PFSK-1 (cell line): ENCODE results near the gene FUT9.

ENCODE experiments used
- FOXP2 ChIP-seq: optimal IDR thresholded peaks from 2 replicates; pipeline ENCODE3; 2011; ENCODE audit warnings: borderline replicate concordance, control low read depth, inconsistent platforms; ENCODE audit not compliant: insufficient read depth; ENCODE audit errors: extremely low read length, extremely low read depth
- POLR2AphosphoS5 ChIP-seq: IDR thresholded peaks from 2 replicates; pipeline ENCODE4 v1.6.1; 2012; ENCODE audit warnings: low read depth, mild to moderate bottlenecking, control low read depth, low read length, moderate library complexity
- SIN3A ChIP-seq: IDR thresholded peaks from 2 replicates; pipeline ENCODE4 v1.6.1; 2012; ENCODE audit warnings: mild to moderate bottlenecking, low read length, moderate library complexity, borderline replicate concordance; ENCODE audit not compliant: insufficient read depth
- TAF1 ChIP-seq: IDR thresholded peaks from 2 replicates; pipeline ENCODE4 v1.6.1; 2012; ENCODE audit warnings: low read length, control low read depth, borderline replicate concordance; ENCODE audit not compliant: insufficient read depth
- TF ChIP-seq, protein P1 (sequence below), 2 experiments: IDR thresholded peaks; 2 replicates each; pipeline versions ENCODE4 v1.6.1 to v1.8.0; 2011 to 2012; ENCODE audit warnings: low read depth in 2 of 2, low read length in 2 of 2, control low read depth in 1 of 2, inconsistent platforms in 1 of 2, mild to moderate bottlenecking in 1 of 2, moderate library complexity in 1 of 2; ENCODE audit not compliant: insufficient read depth in 1 of 2

The FUT9 gene

DNA sequence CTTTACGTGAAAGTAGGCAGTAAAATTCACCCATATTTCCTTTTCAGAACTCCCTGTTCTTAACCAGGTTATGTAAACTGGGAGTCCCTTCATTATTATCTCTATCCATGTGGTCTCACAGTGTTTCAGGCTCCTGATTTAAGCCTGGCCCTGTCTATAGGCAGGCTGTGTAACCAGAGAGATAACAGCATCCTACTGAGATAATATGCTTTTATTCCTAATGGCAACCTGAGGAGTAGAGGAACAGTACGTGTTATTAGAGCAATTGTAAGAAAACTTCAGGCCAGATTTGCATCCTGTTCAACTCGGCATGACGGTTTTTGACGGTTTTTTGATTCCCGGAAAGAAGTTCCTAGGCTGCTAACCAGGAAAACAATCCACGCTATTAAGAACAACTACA, 16.9 kb downstream of the FUT9 start:
- TF ChIP-seq POLR2AphosphoS5, result no peak
- no peak for TF ChIP-seq SIN3A
- TF ChIP-seq, protein P1, sequence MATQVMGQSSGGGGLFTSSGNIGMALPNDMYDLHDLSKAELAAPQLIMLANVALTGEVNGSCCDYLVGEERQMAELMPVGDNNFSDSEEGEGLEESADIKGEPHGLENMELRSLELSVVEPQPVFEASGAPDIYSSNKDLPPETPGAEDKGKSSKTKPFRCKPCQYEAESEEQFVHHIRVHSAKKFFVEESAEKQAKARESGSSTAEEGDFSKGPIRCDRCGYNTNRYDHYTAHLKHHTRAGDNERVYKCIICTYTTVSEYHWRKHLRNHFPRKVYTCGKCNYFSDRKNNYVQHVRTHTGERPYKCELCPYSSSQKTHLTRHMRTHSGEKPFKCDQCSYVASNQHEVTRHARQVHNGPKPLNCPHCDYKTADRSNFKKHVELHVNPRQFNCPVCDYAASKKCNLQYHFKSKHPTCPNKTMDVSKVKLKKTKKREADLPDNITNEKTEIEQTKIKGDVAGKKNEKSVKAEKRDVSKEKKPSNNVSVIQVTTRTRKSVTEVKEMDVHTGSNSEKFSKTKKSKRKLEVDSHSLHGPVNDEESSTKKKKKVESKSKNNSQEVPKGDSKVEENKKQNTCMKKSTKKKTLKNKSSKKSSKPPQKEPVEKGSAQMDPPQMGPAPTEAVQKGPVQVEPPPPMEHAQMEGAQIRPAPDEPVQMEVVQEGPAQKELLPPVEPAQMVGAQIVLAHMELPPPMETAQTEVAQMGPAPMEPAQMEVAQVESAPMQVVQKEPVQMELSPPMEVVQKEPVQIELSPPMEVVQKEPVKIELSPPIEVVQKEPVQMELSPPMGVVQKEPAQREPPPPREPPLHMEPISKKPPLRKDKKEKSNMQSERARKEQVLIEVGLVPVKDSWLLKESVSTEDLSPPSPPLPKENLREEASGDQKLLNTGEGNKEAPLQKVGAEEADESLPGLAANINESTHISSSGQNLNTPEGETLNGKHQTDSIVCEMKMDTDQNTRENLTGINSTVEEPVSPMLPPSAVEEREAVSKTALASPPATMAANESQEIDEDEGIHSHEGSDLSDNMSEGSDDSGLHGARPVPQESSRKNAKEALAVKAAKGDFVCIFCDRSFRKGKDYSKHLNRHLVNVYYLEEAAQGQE (IDR thresholded peaks at IDR 0.05; ENCODE audit: insufficient read depth in 1 of 2, low read depth in 2 of 2, low read length in 2 of 2), result no peak
- no peak for TF ChIP-seq TAF1
- no peak for TF ChIP-seq FOXP2

DNA sequence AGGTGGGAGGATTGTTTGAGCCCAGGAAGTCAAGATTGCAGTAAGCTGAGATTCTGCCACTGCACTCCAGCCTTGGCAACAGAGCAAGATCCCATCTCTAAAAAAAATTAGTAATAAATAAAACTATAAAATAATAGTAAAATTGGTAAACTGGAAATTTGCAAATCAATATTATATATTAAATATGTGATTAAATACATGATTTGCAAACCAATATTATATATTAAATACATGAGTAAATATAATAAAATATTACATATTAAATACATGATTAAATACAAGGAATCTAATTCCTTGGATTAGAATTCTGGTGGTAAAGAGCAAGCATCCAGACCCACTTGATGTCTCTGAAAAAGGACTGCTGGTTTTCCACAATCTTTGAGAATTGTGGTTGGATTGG, 35.8 kb downstream of the FUT9 start:
- TF ChIP-seq SIN3A, result no peak
- no peak for TF ChIP-seq POLR2AphosphoS5
- TF ChIP-seq TAF1, result no peak
- TF ChIP-seq FOXP2, result no peak
- TF ChIP-seq, protein P1 (IDR thresholded peaks at IDR 0.05; ENCODE audit: insufficient read depth in 1 of 2, low read depth in 2 of 2, low read length in 2 of 2), result no peak

DNA sequence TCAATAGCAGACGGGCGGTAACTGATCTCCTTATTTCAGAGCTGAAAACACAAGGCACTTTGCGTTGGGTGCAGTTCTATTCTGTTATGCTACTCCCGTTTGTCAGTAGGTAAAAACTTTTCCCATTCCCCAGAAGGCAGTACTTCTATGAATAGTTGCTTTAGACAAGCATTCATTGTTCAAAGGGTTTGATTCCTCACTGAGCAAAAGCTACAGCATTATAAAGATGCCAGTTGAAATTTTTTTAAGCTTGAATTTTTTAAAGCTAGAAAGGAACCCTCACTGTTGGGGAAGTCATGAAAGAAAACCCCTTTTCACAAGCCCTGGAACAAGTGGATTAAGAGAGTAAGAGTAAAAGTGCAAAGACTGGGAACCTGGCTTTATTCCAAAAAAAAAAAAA, 42.3 kb downstream of the FUT9 start:
- TF ChIP-seq, protein P1 (IDR thresholded peaks at IDR 0.05; ENCODE audit: insufficient read depth in 1 of 2, low read depth in 2 of 2, low read length in 2 of 2), result no peak
- TF ChIP-seq FOXP2, result no peak
- TF ChIP-seq SIN3A, result no peak

DNA sequence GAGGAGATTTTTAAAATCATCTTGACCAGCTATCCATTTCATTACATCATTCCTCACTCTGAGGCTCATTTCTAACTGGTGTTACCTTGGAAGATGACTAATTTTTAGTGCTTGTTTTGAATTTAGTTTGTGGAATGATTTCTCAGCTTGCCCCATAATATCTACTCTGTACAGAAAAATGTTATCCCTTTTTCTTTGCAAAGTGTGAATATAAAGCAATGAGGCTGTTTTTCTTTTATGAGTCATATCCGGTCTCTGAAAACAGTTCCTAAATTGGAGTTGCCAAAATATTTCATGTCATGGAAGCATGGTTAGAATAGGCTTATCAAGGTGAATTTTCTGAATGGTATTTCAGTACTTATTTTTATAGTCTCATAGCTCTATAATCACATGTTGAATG, 43.8 kb downstream of the FUT9 start:
- TF ChIP-seq, protein P1 (IDR thresholded peaks at IDR 0.05; ENCODE audit: insufficient read depth in 1 of 2, low read depth in 2 of 2, low read length in 2 of 2), result no peak
- TF ChIP-seq FOXP2 (no peak), POLR2AphosphoS5 (no peak), SIN3A (no peak), TAF1 (no peak)

DNA sequence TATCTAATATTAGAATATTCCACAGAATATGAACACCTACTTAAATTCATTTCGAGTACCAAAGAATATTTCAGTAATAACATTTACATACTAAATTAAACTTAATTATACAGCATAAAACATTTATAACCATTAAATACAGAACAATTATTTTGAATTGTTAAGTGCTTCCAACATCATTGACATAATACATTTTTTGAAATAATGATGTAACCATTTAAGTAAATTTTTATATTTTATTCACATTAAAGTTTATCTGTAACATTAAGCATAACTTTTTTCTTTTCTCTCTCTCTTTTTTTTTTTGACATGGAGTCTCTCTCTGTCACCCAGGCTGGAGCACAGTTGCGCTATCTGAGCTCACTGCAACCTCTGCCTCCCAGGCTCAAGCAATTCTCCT, 44.5 kb downstream of the FUT9 start:
- TF ChIP-seq FOXP2 (no peak), SIN3A (no peak)
- TF ChIP-seq, protein P1 (IDR thresholded peaks at IDR 0.05; ENCODE audit: insufficient read depth in 1 of 2, low read depth in 2 of 2, low read length in 2 of 2), result no peak
